NCI-H2196 treated with DMSO at 0.1 percent for 48 hours (cell line): ENCODE results near the gene PIGB.
"Not testable (repeated sequence)": the region's sequence is repeated elsewhere in the genome, so short reads cannot be mapped to it uniquely, and the experiment has no call there.

Experiments used
- DNase-seq: peaks from one replicate; lab custom pipeline; 2025; ENCODE audit not compliant: unreplicated experiment; lab: John Stamatoyannopoulos, UW

Gene PIGB

DNA sequence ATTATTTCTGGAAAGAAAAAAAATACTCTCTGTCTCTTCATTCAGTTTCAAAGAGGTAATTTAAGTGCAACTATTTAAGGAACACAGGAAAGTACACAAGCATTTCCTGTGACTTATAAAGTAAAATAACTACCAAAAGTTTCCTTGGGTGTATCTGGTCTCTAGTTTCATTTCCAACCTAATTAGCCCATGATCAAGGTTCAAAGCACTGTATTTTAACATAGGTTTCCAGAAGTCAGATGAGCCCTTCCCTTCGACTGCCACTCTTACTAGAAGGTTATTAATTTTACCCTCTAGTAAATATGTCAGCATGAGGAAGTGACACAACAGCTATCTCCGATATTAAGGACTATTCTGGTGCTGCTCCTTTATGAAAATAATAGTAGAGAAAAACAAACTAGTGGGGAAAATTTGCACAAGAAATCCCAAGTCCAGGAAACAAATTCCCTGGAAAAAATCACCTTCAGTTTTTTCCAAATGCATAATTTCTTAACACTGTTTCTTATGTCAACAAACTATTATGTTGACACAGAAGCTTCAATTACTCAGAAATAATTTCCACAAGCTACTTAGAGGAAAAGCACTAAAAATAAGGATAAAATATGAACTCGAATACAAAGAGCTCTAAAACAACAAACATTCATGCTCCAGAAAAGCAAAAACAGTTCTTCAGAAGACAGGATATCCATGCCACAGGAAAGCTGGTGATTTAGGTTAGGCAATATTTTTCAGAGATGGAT, 53.8 kb downstream of the PIGB start:
- no peak for DNase-seq

GRCh38 chr15:55379095-55379494, 60.1 kb downstream of the PIGB start:
- DNase-seq: no peak

GRCh38 chr15:55381595-55381994, 62.6 kb downstream of the PIGB start:
- DNase-seq: no peak

DNA sequence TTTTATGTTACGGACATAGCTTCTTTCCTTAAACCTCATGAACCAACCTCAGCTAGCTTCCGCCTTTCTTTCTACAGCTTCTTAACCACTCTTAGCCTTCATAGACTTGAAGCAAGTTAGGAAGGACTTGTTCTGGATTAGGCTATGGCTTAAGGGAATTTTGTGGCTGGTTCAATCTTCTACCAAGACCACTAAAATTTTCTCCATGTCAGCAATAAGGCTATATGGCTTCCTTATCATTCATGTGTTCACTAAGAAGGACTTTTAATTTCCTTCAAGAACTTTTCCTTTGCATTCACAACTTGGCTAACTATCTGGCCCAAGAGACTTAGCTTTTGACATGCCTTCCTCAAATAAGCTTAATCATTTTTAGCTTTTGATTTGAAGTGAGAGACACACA, 64.7 kb downstream of the PIGB start:
- DNase-seq: no peak

DNA sequence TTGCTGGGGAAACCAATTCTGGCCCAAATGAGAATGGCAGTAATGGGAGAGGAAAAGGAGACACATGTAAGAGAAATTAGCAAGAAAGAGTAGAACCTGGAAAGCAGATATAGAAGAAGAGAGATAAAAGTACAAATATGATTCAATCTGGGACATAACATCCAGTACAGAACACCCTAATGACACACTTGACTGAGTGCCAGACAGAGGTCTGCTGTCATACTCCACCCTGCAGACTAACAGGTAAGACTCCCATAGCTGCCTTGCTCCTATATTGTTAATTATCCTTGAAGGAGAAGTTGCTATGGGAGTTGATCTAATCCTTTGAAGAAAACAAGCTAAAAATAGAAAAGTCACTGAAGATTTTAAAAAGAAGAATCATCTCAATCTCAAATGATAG, 68.0 kb downstream of the PIGB start:
- DNase-seq: no peak

DNA sequence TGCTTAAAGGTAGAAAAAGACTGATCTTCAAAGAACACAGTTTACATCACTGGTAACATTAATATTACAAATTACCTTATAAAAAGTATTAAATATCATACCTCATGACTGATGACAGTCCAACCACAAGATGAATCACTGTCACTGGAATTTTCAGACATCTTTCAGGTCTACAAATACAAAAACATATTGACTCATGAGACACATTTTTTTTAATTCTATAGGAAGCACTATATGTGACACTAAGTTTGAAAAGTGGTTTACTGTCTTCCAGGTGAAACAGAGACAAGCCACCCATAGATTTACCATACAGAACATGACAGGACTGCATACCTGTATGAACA, 70.2 kb downstream of the PIGB start:
- DNase-seq: no peak

GRCh38 chr15:55394694-55395093, 75.7 kb downstream of the PIGB start:
- DNase-seq: no peak

- DNase-seq: no peak
These were observed 79.2 kb downstream of the PIGB start for GRCh38 chr15:55398243-55398642.

GRCh38 chr15:55400050-55400449, 81.0 kb downstream of the PIGB start:
- DNase-seq: not testable (repeated sequence)

DNA sequence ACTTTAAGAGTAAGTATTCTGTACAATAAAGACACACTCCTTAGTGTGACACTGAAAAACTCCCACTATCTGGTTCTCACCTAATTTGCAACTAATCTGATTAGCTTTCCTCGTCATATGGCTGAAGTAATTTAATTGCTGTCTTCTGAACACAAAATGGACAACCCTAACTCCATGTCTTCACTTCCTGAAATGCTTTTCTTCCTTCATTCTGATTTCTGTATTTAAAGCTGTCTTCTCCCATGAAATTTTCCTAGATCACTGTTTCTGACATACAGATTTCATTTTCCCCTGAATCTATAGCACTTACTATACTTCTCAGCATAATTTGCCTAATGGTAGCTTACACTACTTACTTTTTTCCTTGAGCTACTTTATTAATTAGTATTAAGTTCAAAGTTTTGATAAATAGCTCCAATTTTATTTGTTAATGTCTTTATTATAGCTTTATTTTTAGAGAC, 82.8 kb downstream of the PIGB start:
- DNase-seq: no peak

DNA sequence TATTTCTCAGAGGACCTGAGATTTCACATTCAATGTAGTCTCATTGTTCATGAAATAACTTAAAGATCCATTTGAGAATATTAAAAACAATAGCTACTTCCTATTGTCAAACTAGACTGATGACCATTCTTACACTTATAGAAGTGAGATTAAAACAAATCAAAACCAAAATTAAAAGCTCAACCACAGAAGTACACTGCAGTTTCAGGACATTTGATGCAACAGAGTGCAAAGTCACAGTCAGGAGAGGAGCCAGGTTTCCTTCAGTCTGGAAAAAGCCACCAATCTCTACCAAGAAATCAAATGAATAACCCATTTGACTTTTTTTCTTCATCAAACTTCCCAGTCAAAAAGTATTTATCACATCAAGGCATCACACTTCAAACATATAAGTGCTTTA, 83.7 kb downstream of the PIGB start:
- DNase-seq: no peak

- no peak for DNase-seq
These were observed 84.5 kb downstream of the PIGB start for GRCh38 chr15:55403531-55403930.
